ENCODE measurements around the gene ERICH3.

GRCh38 chr1:74652711-74653139 is 20.9 kb downstream of the ERICH3 start:
- no peak for TF ChIP-seq POLR2A (IDR thresholded peaks at IDR 0.05)
- TF ChIP-seq CTCF (IDR thresholded peaks at IDR 0.05), result no peak
- TF ChIP-seq EP300 (IDR thresholded peaks at IDR 0.05), result no peak
- no peak for TF ChIP-seq POLR2AphosphoS5 (IDR thresholded peaks at IDR 0.05)
